Panc1 (cell line): ENCODE results near the gene C5orf58. TPM values are rescaled to one million over a fixed set of nuclear protein-coding genes. Genes with fewer than 3 reads are reported as not detected.

ENCODE experiments used
- ATAC-seq: fragments of 200-7000 bp; cut with Tn5 transposase; 2 replicates; pipeline ENCODE4 v1.9.1; 2020; ENCODE audit warnings: mild to moderate bottlenecking, moderate library complexity
- BruUV-seq: library from RNA; stranded (reverse); fragments of 400-500 nt; replicated peaks from 2 replicates; lab custom pipeline; 2021; lab: Mats Ljungman, UMichigan
- CTCF ChIA-PET: fragments of 300-600 bp; sonication (Branson Sonifier 250); formaldehyde crosslinking; loops from one replicate; lab custom pipeline; 2022; ENCODE audit warnings: antibody characterized with exemption; lab: Charles Lee
- POLR2A ChIA-PET: fragments of 300-600 bp; sonication (Branson Sonifier 250); formaldehyde crosslinking; loops from one replicate; lab custom pipeline; 2022; ENCODE audit warnings: antibody characterized with exemption; lab: Charles Lee
- DNase-seq: peaks from one replicate; pipeline ENCODE4 v3.0.0-alpha.2; 2010; ENCODE audit warnings: low read depth, low spot score
- H3K27ac ChIP-seq: 2 replicates; pipeline ENCODE4 v1.5.1; 2011; ENCODE audit warnings: mild to moderate bottlenecking, low read length, inconsistent platforms
- H3K27me3 ChIP-seq: fragments of 200-500 bp; sonication (Bioruptor generic); 2 replicates; pipeline ENCODE4 v1.6.0; 2014; ENCODE audit warnings: low read length, inconsistent platforms; ENCODE audit not compliant: control insufficient read depth, insufficient read depth
- H3K36me3 ChIP-seq: fragments of 200-500 bp; sonication (Bioruptor generic); 2 replicates; pipeline ENCODE4 v1.5.1; 2014; ENCODE audit warnings: inconsistent platforms, mild to moderate bottlenecking, low read length, moderate library complexity; ENCODE audit not compliant: control insufficient read depth, insufficient read depth
- H3K4me1 ChIP-seq: 2 replicates; pipeline ENCODE4 v1.5.1; 2011; ENCODE audit warnings: inconsistent platforms, mild to moderate bottlenecking, low read length, moderate library complexity; ENCODE audit not compliant: control insufficient read depth, insufficient read depth
- H3K4me3 ChIP-seq, 2 experiments: 2 replicates each; pipeline ENCODE4 v1.5.1; 2011 to 2012; ENCODE audit warnings: low read depth in 2 of 2, low read length in 2 of 2, mild to moderate bottlenecking in 2 of 2, inconsistent platforms in 1 of 2, moderate library complexity in 1 of 2
- H3K9me3 ChIP-seq: fragments of 200-500 bp; sonication (Bioruptor generic); 2 replicates; pipeline ENCODE4 v1.5.1; 2014; ENCODE audit warnings: low read depth, mild to moderate bottlenecking, inconsistent platforms, low read length, moderate library complexity; ENCODE audit not compliant: control insufficient read depth, insufficient read depth
- POLR2AphosphoS5 ChIP-seq: IDR thresholded peaks from 2 replicates; pipeline ENCODE4 v1.6.1; 2012; ENCODE audit warnings: mild to moderate bottlenecking, low read depth, low read length, moderate library complexity
- REST ChIP-seq, 2 experiments: IDR thresholded peaks; 2 replicates each; pipeline ENCODE4 v1.6.1; 2011 to 2012; ENCODE audit warnings: low read depth in 2 of 2, control low read depth in 1 of 2, low read length in 1 of 2, mild to moderate bottlenecking in 1 of 2, moderate library complexity in 1 of 2; ENCODE audit not compliant: insufficient read depth in 1 of 2
- SIN3A ChIP-seq: IDR thresholded peaks from 2 replicates; pipeline ENCODE4 v1.6.1; 2012; ENCODE audit warnings: low read depth, mild to moderate bottlenecking, low read length, moderate library complexity, borderline replicate concordance; ENCODE audit not compliant: insufficient read depth
- TCF7L2 ChIP-seq: IDR thresholded peaks from 2 replicates; pipeline ENCODE4 v1.6.1; 2011; ENCODE audit warnings: mild to moderate bottlenecking, low read depth, low read length, inconsistent platforms
- in situ Hi-C: cut with HindIII; loops from 2 replicates; pipeline ENCODE4 v1.10.0; 2016; ENCODE audit warnings: low sequenced_read_pairs, low pct_unique_long_range_greater_than_20kb
- intact Hi-C: fragments of 100-400 bp; cut with micrococcal nuclease; formaldehyde crosslinking; loops from one replicate; pipeline ENCODE4 v1.10.0; 2022; ENCODE audit not compliant: unreplicated experiment
- total RNA-seq: library from RNA; stranded (reverse); gene quantifications from one replicate; pipeline ENCODE4 v1.2.1, GENCODE V29; 2021; ENCODE audit not compliant: unreplicated experiment
- TF ChIP-seq, protein P1 (sequence below): fragments of 450-650 bp; IDR thresholded peaks from 2 replicates; pipeline ENCODE4 v1.5.1; 2017; ENCODE audit warnings: mild to moderate bottlenecking

Gene C5orf58
- total RNA-seq, 1 experiment from 2014 or later, result 0.15 TPM

DNA sequence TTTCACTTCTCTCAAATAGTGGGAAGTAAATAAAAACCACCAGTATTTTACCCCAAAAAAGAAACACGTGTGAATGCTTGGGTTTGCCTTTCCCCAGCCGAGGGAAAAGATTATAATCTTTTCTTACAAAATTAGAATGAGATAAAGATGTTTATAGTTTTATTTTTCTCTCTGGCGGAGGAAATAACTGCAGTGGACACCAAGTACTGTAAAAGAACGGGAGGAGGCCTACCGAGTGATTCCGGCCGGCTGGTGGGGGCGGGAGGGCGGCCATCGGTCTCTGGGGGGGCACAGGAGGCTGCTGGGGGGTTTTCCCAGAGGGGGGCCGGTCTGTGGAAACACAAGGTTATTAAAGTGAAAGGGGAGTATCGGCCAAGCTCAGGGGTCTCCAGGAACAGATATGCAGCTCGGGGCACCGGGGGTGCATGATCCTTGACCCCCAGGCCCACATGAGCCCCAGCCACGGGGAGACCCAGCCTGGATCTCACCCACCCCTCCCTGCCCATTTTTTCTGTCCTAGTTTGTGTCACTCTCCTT lies 35.4 kb downstream of the C5orf58 start:
- peaks cover 6% of the 10 kb centered on the region; the same call in 1 of the 2 replicates for H3K4me1 ChIP-seq
- TF ChIP-seq SIN3A (no peak), REST (IDR thresholded peaks at IDR 0.05; ENCODE audit: insufficient read depth in 1 of 2, low read depth in 2 of 2, low read length in 1 of 2) (no peak), POLR2AphosphoS5 (no peak), TCF7L2 (no peak)
- TF ChIP-seq, protein P1, sequence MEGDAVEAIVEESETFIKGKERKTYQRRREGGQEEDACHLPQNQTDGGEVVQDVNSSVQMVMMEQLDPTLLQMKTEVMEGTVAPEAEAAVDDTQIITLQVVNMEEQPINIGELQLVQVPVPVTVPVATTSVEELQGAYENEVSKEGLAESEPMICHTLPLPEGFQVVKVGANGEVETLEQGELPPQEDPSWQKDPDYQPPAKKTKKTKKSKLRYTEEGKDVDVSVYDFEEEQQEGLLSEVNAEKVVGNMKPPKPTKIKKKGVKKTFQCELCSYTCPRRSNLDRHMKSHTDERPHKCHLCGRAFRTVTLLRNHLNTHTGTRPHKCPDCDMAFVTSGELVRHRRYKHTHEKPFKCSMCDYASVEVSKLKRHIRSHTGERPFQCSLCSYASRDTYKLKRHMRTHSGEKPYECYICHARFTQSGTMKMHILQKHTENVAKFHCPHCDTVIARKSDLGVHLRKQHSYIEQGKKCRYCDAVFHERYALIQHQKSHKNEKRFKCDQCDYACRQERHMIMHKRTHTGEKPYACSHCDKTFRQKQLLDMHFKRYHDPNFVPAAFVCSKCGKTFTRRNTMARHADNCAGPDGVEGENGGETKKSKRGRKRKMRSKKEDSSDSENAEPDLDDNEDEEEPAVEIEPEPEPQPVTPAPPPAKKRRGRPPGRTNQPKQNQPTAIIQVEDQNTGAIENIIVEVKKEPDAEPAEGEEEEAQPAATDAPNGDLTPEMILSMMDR, result peak; percentile 68
- ATAC-seq (no peak), DNase-seq (no peak)
- H3K4me3 ChIP-seq, result no peak overlapping the region
- POLR2A ChIA-PET, result no interaction called here
- intact Hi-C loops, result loop anchor here (2.0 to 5.0 kb wide), 2 partner anchors 153 to 354 kb away; no protein-coding TSS in a partner anchor
- no peaks in the 10 kb centered on the region for H3K36me3 ChIP-seq
- BruUV-seq, result no TSS peak
- H3K9me3 ChIP-seq, result no peaks in the 10 kb centered on the region
- CTCF ChIA-PET, result interaction anchor here (0.6 to 0.7 kb wide), 2 partner anchors 91 to 489 kb away, joined by 5 to 7 read pairs; no protein-coding TSS in a partner anchor
- in situ Hi-C loops, result no loop called here
- H3K27me3 ChIP-seq, result peaks cover 21% of the 10 kb centered on the region
- no peak overlapping the region for H3K27ac ChIP-seq

GRCh38 chr5:170268884-170269283 lies 36.1 kb downstream of the C5orf58 start:
- H3K4me1 ChIP-seq, result peaks cover 6% of the 10 kb centered on the region; the same call in 1 of the 2 replicates
- CTCF ChIA-PET, result interaction anchor here (0.6 to 0.7 kb wide), 3 partner anchors 90 to 1928 kb away, joined by 3 to 7 read pairs (median 5); no protein-coding TSS in a partner anchor
- POLR2A ChIA-PET, result no interaction called here
- no TSS peak for BruUV-seq
- H3K27me3 ChIP-seq, result peaks cover 16% of the 10 kb centered on the region
- in situ Hi-C loops (no loop called here), intact Hi-C loops (loop anchor here (2.0 to 5.0 kb wide), 2 partner anchors 152 to 353 kb away; no protein-coding TSS in a partner anchor)
- ATAC-seq, result no peak
- no peak for TF ChIP-seq TCF7L2
- no peak for TF ChIP-seq REST (IDR thresholded peaks at IDR 0.05; ENCODE audit: insufficient read depth in 1 of 2, low read depth in 2 of 2, low read length in 1 of 2)
- H3K36me3 ChIP-seq, result no peaks in the 10 kb centered on the region
- no peak for DNase-seq
- no peak overlapping the region for H3K4me3 ChIP-seq
- H3K9me3 ChIP-seq, result no peaks in the 10 kb centered on the region
- H3K27ac ChIP-seq, result no peak overlapping the region
